ENCODE data around the gene RAB40C.

GRCh38 chr16:603933-604332 lies 14.1 kb downstream of the RAB40C start:
- TF ChIP-seq CTCF (IDR thresholded peaks at IDR 0.05): no peak
- TF ChIP-seq POLR2A (IDR thresholded peaks at IDR 0.05): no peak
